Activated naive CD4-positive, alpha-beta T cell treated with anti-CD3 and anti-CD28 coated beads for 36 hours (primary cell): ENCODE data around the gene FGF18. TPM values are rescaled to one million over a fixed set of nuclear protein-coding genes. Genes with fewer than 3 reads are reported as not detected.

Experiments
- CTCF ChIA-PET: fragments of 350-600 bp; sonication (Branson Sonifier 250); formaldehyde crosslinking; loops from one replicate; lab custom pipeline; 2021; ENCODE audit warnings: antibody characterized with exemption; lab: Charles Lee
- DNase-seq: peaks from one replicate; pipeline ENCODE4 v3.0.0-alpha.2; 2020
- H3K27ac Mint-ChIP-seq: one replicate; pipeline ENCODE4 v1.8.0; 2021; ENCODE audit warnings: mild to moderate bottlenecking, mixed read lengths
- H3K27me3 Mint-ChIP-seq: one replicate; pipeline ENCODE4 v1.8.0; 2021; ENCODE audit warnings: low read depth, mixed read lengths
- H3K36me3 Mint-ChIP-seq: one replicate; pipeline ENCODE4 v1.8.0; 2021; ENCODE audit warnings: low read depth, mixed read lengths
- H3K4me1 Mint-ChIP-seq: one replicate; pipeline ENCODE4 v1.8.0; 2021; ENCODE audit warnings: low read depth, mixed read lengths
- H3K4me3 Mint-ChIP-seq: one replicate; pipeline ENCODE4 v1.8.0; 2021; ENCODE audit warnings: mild to moderate bottlenecking, moderate library complexity, mixed read lengths
- H3K9me3 Mint-ChIP-seq: one replicate; pipeline ENCODE4 v1.8.0; 2021; ENCODE audit warnings: mixed read lengths
- intact Hi-C: fragments of 100-400 bp; cut with micrococcal nuclease; formaldehyde crosslinking; loops from one replicate; pipeline ENCODE4 v1.15.1; 2023
- total RNA-seq, 2 experiments: library from RNA; stranded (reverse); gene quantifications; one replicate each; pipeline ENCODE4 v1.2.3, GENCODE V29; 2021

FGF18 gene
- total RNA-seq, 2 experiments from 2014 or later = 0.17 TPM; not detected in 1

DNA sequence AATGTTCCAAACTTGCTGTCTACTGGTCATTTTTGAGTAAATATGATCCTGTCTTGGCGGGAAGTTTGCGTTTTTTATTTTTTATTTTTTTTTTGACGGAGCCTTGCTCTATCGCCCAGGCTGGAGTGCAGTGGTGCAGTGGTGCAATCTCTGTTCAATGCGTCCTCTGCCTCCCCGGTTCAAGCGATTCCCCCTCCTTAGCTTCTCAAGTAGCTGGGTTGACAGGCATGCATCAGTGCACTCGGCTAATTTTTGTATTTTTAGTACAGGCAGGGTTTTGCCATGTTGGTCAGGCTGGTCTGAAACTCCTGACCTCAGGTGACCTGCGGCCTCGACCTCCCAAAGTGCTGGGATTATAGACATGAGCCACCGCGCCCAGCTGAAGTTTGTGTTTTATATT, 45.4 kb downstream of the FGF18 start:
- H3K27ac Mint-ChIP-seq = no peak overlapping the region
- H3K27me3 Mint-ChIP-seq = peaks cover 9% of the 10 kb centered on the region
- intact Hi-C loops = no loop called here
- CTCF ChIA-PET = interaction anchor here (0.5 kb wide), 1 partner anchor 580 kb away, joined by 3 read pairs; no protein-coding TSS in a partner anchor
- no peaks in the 10 kb centered on the region for H3K4me1 Mint-ChIP-seq
- H3K4me3 Mint-ChIP-seq = no peak overlapping the region
- H3K36me3 Mint-ChIP-seq = no peaks in the 10 kb centered on the region
- no peak for DNase-seq
- no peaks in the 10 kb centered on the region for H3K9me3 Mint-ChIP-seq

DNA sequence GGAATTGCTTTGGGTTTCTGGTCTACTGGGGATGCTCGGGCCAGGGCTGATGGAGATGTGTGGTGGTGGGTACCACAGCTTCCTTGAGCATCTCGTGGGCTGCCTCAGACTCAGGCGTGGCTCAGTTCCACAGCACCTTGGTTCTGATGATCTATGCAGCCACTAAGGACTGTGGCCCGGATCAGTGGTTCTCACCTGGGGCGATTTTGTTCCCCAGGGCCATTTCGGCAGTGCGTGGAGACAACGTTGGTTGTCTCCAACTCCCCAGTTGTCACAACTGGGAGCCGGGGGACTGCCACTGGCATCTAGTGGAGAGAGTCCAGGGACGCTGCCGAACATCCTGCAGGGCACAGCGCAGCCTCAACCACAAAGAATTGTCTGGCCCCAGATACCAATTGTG, 47.7 kb downstream of the FGF18 start:
- Mint-ChIP-seq H3K9me3 (no peaks in the 10 kb centered on the region), H3K27ac (no peak overlapping the region), H3K4me1 (no peaks in the 10 kb centered on the region), H3K36me3 (no peaks in the 10 kb centered on the region), H3K4me3 (no peak overlapping the region), H3K27me3 (peaks cover 9% of the 10 kb centered on the region)
- DNase-seq = no peak
- intact Hi-C loops = no loop called here
- CTCF ChIA-PET = no interaction called here

DNA sequence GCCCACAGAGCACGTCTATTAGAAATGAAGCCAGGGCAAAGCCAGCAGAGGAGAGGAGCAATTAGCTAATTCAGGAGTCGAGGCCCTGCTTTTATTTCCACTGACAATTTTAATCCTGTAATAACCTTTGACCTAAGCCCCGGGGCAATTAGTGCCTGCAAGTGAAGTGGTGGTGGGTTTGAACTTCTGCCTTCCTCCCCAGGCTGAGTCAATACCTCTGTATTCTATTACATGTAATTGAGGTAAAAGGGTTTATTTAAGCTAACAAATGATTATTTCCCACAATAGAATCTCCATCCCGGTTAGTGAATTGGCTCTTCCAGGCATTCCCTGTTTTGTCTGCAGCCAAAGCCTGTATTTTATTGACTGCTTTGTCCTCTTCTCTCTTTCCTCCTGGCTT, 49.9 kb downstream of the FGF18 start:
- CTCF ChIA-PET = no interaction called here
- Mint-ChIP-seq H3K36me3 (no peaks in the 10 kb centered on the region), H3K27ac (no peak overlapping the region), H3K4me3 (no peak overlapping the region), H3K4me1 (no peaks in the 10 kb centered on the region), H3K27me3 (peaks cover 6% of the 10 kb centered on the region), H3K9me3 (no peaks in the 10 kb centered on the region)
- intact Hi-C loops = no loop called here
- DNase-seq = no peak

DNA sequence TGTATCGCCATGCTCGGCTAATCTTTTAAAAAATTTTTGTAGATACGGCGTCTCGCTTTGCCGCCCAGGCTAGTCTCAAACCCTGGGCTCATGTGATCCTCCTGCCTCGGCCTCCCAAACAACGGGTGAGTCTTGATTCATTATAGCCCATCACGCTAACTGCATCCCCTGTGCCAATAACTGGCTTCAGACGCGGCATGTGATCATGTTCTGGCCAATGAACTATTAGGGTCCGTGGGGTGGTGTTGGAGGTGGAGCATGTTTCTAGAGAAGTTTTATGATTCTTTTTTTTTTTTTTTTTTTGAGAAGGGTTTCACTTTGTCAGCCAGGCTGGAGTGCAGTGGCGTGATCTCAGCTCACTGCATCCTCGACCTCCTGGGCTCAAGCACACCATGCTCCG, 51.0 kb downstream of the FGF18 start:
- Mint-ChIP-seq H3K27me3 (peaks cover 3% of the 10 kb centered on the region), H3K4me1 (no peaks in the 10 kb centered on the region)
- CTCF ChIA-PET = interaction anchor here (0.6 to 1.5 kb wide), 3 partner anchors 15 to 796 kb away, joined by 3 to 5 read pairs (median 4); partner anchors contain the start of gene FGF18

DNA sequence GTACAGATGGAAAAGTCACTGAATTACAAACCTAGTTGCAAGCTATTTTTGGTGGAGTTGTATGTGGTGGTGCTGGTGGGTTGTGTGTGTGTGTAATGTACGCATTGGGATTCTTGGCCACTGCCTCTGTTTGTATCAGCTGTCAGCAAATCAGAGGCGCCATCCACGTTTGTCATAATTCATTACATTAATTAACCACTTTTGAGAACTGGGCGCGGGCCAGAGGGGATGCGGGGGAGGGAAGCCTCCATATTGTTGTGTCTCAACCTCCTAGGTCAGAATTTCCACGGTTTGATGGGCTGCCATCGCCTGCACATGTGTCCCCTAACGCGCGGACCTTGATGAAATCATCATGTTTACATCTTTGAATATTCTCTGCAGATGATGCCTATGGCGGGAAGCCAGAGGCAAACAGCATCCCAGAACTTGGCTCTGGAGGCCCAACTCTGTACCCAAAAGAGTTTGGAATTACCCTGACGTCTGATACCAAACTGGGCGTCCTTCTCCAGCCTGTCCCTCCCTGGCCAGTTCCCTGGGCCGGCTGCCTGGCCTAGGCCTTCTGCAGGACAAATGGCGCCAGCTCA, 54.9 kb downstream of the FGF18 start:
- H3K27ac Mint-ChIP-seq = no peak overlapping the region
- H3K4me3 Mint-ChIP-seq = no peak overlapping the region
- peaks cover under 1% of the 10 kb centered on the region for H3K4me1 Mint-ChIP-seq
- no peaks in the 10 kb centered on the region for H3K9me3 Mint-ChIP-seq
- CTCF ChIA-PET = interaction anchor here (2.3 kb wide), 1 partner anchor 11 kb away, joined by 9 read pairs; no protein-coding TSS in a partner anchor
- no peak for DNase-seq
- no peaks in the 10 kb centered on the region for H3K36me3 Mint-ChIP-seq
- intact Hi-C loops = no loop called here
- H3K27me3 Mint-ChIP-seq = no peaks in the 10 kb centered on the region

More for the DNA sequence above, 51.0 kb downstream of the FGF18 start:
- Mint-ChIP-seq H3K4me3 (no peak overlapping the region), H3K36me3 (no peaks in the 10 kb centered on the region), H3K9me3 (no peaks in the 10 kb centered on the region), H3K27ac (no peak overlapping the region)
- no peak for DNase-seq
- intact Hi-C loops = no loop called here

DNA sequence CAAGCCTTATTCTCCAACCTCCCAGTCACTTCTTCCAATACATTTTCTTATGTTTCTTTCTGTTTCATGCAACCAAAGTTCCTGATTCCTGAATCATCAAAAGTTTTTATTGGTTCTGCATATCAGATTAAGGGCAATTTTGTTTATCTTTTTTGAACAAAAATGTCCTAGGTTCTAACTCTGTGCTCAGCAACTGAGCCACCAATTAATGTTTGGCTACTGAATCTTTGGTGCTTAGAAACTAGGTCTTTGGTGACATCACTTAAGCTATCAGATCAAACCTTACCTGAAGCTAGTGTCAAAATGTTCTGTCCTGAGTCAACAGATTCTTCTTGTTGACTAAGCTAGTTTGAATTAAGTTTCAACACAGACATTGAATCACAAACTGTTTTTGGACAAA, 56.1 kb downstream of the FGF18 start:
- H3K36me3 Mint-ChIP-seq = no peaks in the 10 kb centered on the region
- H3K4me3 Mint-ChIP-seq = no peak overlapping the region
- H3K4me1 Mint-ChIP-seq = peaks cover 7% of the 10 kb centered on the region
- no peaks in the 10 kb centered on the region for H3K9me3 Mint-ChIP-seq
- intact Hi-C loops = no loop called here
- CTCF ChIA-PET = no interaction called here
- H3K27ac Mint-ChIP-seq = no peak overlapping the region
- H3K27me3 Mint-ChIP-seq = no peaks in the 10 kb centered on the region
- no peak for DNase-seq

DNA sequence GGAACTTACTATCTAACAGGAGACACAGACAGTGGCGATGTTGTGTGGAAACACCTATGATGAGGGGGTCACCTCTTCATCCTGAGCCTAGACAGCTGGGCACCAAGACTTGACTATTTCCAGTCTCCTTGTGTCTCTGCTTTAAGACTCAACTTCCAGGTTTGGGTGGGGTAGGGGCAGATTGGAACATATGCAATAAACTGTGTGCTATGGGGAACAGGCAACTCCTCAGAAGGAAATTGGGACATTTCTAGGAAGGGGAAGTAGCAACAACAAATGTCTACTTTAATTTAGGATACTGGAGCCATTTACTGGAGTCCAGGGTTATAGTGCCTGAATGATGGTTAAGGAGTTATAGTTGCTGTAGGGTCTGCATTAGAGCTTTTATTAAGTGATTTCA, 57.3 kb downstream of the FGF18 start:
- intact Hi-C loops = no loop called here
- H3K27me3 Mint-ChIP-seq = no peaks in the 10 kb centered on the region
- no peaks in the 10 kb centered on the region for H3K36me3 Mint-ChIP-seq
- no peak for DNase-seq
- H3K4me1 Mint-ChIP-seq = peaks cover 7% of the 10 kb centered on the region
- H3K27ac Mint-ChIP-seq = no peak overlapping the region
- CTCF ChIA-PET = no interaction called here
- H3K9me3 Mint-ChIP-seq = no peaks in the 10 kb centered on the region
- H3K4me3 Mint-ChIP-seq = no peak overlapping the region

DNA sequence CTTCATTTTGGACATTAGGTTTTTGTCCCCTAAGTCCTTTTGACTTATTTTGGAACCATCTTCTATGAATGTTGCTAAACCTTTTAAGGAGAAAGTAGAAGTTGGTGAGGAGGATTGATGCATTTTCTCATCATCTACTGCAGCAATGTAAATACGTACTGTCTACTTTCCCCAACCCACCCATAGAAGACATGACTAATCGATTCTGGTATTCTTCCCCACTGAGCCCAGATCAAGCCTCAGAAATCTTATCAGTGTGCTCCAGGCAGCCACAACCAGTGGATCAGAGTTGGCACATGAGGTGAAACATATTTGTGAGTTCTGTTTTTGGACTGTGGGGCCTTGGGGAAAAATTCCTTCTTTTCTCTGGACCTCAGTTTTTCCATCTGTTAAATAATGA, 57.7 kb downstream of the FGF18 start:
- H3K4me3 Mint-ChIP-seq = no peak overlapping the region

DNA sequence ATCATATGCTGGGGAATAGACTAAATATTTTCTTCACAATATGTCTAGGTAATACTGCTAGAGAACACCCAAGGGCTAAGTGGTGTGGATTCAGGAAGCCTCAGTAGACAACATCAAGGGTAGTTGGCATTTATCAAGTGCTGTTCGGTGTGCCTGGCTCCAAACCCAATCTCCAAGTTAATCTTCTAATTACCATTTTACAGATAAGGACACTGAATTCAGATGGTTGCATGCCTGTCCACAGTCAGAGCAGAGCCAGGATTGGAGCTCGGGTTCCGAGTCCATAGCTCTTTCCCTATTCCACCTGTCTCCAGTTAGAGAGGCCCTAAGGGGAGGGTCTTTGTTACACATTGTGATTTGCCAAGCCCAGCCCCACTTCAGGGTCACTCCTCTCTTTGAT, 58.2 kb downstream of the FGF18 start:
- no peaks in the 10 kb centered on the region for H3K36me3 Mint-ChIP-seq
- H3K27ac Mint-ChIP-seq = no peak overlapping the region
- H3K9me3 Mint-ChIP-seq = no peaks in the 10 kb centered on the region
- intact Hi-C loops = no loop called here
- CTCF ChIA-PET = no interaction called here
- peaks cover 7% of the 10 kb centered on the region for H3K4me1 Mint-ChIP-seq
- DNase-seq = no peak
- H3K4me3 Mint-ChIP-seq = no peak overlapping the region
- no peaks in the 10 kb centered on the region for H3K27me3 Mint-ChIP-seq

More for the DNA sequence above, 57.7 kb downstream of the FGF18 start:
- intact Hi-C loops = no loop called here
- CTCF ChIA-PET = no interaction called here
- DNase-seq = no peak
- Mint-ChIP-seq H3K36me3 (no peaks in the 10 kb centered on the region), H3K27ac (no peak overlapping the region), H3K27me3 (no peaks in the 10 kb centered on the region), H3K9me3 (no peaks in the 10 kb centered on the region), H3K4me1 (peaks cover 7% of the 10 kb centered on the region)

DNA sequence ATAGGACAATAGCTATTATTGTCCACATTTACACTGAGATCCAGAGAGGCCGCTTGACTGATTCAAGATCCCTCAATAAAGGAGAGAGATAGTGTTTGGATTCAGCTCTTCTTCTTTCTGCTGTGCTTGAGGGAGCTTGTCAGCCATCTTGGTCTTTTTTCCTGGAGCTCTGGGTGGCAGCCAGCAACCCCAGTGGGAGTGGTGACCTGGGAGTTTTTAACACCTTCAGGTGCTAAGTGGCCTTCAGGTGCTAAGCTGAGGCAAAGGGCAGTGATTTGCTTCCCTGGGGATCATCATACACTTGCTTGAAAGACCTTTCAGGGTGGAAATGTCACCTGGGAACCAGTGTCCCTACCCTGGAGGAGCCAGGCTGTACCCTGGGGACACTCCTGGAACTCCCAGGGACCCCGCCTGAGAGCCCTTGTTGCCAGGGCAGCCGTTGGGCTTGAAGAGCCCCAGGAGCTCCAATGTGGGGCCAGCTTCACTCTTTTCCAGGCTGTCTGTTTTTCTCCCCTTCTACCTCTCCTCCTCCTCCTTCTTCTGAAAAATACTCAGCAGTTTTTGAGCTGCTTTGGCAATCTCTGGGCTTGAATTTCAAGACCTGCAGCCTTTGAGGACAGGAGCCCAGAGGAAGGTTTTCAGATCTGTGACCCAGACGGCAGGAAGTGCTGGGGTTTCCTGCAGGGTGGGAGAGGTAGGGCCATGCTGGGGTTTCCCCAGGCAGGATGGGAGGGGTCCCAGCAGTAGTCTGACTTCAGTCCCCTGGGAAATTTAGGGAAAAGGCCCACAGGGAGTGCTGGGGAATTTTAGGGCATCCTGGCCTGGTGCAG, 59.7 kb downstream of the FGF18 start:
- no peaks in the 10 kb centered on the region for H3K9me3 Mint-ChIP-seq
- CTCF ChIA-PET = interaction anchor here (0.9 to 1.4 kb wide), 4 partner anchors 12 to 431 kb away, joined by 3 to 4 read pairs (median 3); no protein-coding TSS in a partner anchor
- no peak for DNase-seq
- H3K27me3 Mint-ChIP-seq = no peaks in the 10 kb centered on the region
- peaks cover 7% of the 10 kb centered on the region for H3K4me1 Mint-ChIP-seq
- no peaks in the 10 kb centered on the region for H3K36me3 Mint-ChIP-seq
- H3K4me3 Mint-ChIP-seq = no peak overlapping the region
- intact Hi-C loops = no loop called here
- no peak overlapping the region for H3K27ac Mint-ChIP-seq

DNA sequence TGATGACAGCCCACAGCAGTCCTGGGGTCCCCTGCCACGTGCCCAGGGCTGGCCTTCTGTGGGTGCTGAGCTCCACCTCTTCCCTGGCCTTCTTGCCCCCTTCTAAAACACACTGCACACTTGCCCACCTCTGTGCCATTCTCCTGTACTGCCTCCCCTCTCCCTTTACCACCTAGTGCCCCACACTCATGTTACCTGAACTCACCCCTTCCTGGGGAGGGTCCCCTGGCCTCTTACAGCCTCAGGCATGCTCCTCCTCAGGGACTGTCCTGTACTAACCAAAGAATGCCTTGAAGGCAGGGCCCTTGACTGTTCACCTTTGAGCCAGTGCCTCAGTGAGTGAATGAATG, 60.3 kb downstream of the FGF18 start:
- no peak overlapping the region for H3K4me3 Mint-ChIP-seq
- H3K27me3 Mint-ChIP-seq = no peaks in the 10 kb centered on the region
- intact Hi-C loops = loop anchor here (10.0 kb wide), 1 partner anchor 375 kb away; no protein-coding TSS in a partner anchor
- no peak overlapping the region for H3K27ac Mint-ChIP-seq
- no peak for DNase-seq
- CTCF ChIA-PET = interaction anchor here (1.0 to 1.4 kb wide), 2 partner anchors 28 to 429 kb away, joined by 3 to 4 read pairs; no protein-coding TSS in a partner anchor
- H3K4me1 Mint-ChIP-seq = peaks cover 7% of the 10 kb centered on the region
- no peaks in the 10 kb centered on the region for H3K36me3 Mint-ChIP-seq
- no peaks in the 10 kb centered on the region for H3K9me3 Mint-ChIP-seq

DNA sequence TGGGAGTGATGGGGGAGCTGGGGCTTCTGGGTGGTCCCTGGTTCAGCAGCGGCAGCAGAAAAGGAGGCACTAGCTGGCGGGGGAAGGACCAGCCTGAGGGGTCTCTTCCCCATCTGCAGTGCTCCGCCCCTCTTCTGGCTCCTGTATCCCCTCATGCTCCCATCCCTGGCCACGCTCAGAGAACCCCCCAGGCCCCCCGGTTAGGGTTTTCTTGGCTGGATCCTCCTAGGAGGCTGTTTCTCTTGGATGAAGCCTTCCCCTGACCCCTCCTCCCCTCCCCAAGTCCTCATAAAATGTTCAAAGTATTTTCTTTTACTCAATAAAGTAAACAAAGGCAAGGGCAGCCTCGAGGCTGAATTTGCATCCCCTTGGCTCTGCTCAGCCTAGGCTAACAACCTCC, 60.8 kb downstream of the FGF18 start:
- no peak overlapping the region for H3K27ac Mint-ChIP-seq

More for the DNA sequence above, 60.8 kb downstream of the FGF18 start:
- Mint-ChIP-seq H3K27me3 (no peaks in the 10 kb centered on the region), H3K36me3 (no peaks in the 10 kb centered on the region), H3K9me3 (no peaks in the 10 kb centered on the region), H3K4me1 (peaks cover 7% of the 10 kb centered on the region), H3K4me3 (no peak overlapping the region)
- intact Hi-C loops = loop anchor here (10.0 kb wide), 1 partner anchor 375 kb away; no protein-coding TSS in a partner anchor
- CTCF ChIA-PET = no interaction called here
- no peak for DNase-seq
